Erythroblast (primary cell): ENCODE data around the gene CRIP2.
A peak's percentile ranks its signal among the peaks of the same experiment; 100 is the strongest.

Experiments used
- DNase-seq, 2 experiments: peaks; one replicate each; lab custom pipeline; 2025; lab: John Stamatoyannopoulos, UW
- GATA1 ChIP-seq: IDR thresholded peaks from 2 replicates; pipeline ENCODE4 v1.6.1; 2011; ENCODE audit warnings: low read depth, mild to moderate bottlenecking, control low read depth, low read length, moderate library complexity
- POLR2A ChIP-seq: IDR thresholded peaks from 2 replicates; pipeline ENCODE4 v1.6.1; 2011; ENCODE audit warnings: mild to moderate bottlenecking, low read length

The CRIP2 gene

DNA sequence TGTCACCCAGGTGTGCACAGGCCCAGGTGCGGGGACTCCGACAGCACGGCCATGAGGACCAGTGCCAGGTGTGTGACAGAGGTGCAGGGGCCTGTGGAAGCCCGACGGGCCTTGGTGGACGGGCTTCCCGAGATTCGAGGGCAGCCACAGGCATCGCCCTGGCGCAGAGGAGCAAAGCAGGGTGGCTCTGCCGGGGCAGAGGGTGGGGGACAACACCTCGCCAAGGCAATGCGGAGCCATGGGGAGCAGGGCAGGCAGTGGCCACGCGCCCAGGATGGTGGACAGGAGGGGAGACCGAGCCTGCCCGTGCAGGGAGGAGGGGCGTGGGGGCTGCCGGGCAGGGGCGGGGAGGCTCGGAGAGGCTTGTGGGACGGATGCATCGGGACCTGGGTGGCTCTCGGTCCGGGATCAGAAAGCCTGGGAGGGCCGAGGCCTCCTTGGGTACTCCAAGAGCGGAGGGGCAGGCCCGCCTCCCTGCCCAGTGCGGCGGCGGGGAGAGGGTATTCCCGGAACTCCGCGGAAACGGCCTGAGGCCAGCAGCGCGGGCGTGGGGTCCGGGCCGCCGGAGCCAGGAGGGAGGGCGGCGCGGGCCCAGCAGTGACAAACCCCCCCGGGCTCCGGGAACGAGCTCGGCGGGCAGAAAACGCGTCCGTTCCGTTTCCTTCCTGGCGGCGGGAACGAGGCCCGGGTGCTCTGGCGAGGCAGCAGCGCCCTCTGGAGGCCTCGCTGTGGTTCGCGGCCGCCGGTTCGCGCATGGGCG lies 53.4 kb downstream of the CRIP2 start:
- DNase-seq: peak; percentile 76 to 84
- TF ChIP-seq GATA1: no peak
- no peak for TF ChIP-seq POLR2A

GRCh38 chr14:105528586-105529318 lies 54.1 kb downstream of the CRIP2 start:
- peak in 1 of 2 experiments; percentile 25 for DNase-seq
- TF ChIP-seq GATA1 (no peak), POLR2A (no peak)

DNA sequence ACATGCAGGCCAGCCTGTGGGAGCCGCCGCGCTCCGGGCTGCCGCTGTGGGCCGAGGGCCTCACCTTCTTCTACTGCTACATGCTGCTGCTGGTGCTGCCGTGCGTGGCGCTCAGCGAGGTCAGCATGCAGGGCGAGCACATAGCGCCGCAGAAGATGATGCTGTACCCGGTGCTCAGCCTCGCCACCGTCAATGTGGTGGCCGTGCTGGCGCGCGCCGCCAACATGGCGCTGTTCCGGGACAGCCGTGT lies 54.6 kb downstream of the CRIP2 start:
- no peak for TF ChIP-seq GATA1
- no peak for TF ChIP-seq POLR2A
- no peak for DNase-seq
